SU-DHL-6 (cell line): ENCODE results near the gene ACOT12.

Experiments
- CTCF ChIP-seq: fragments of 200-600 bp; sonication (generic); IDR thresholded peaks from one replicate; pipeline ENCODE4 v1.5.1; 2017; ENCODE audit warnings: antibody characterized with exemption, mild to moderate bottlenecking, low read length, moderate library complexity; ENCODE audit not compliant: insufficient read depth, poor library complexity, severe bottlenecking
- EZH2phosphoT487 ChIP-seq: fragments of 200-600 bp; sonication (generic), shearing (Covaris generic); conservative IDR thresholded peaks from 2 replicates; pipeline ENCODE4 v1.6.1; 2018; ENCODE audit warnings: mild to moderate bottlenecking, antibody characterized with exemption, low read length, moderate library complexity, mixed read lengths

- TF ChIP-seq CTCF (no peak), EZH2phosphoT487 (no peak)
Measured at GRCh38 chr5:81428861-81429260, 34.9 kb upstream of the ACOT12 start.
